IgD-negative memory B cell (primary cell): ENCODE results near the gene PRSS27. TPM values are rescaled to one million over a fixed set of nuclear protein-coding genes. Genes with fewer than 3 reads are reported as not detected.
"Not testable (repeated sequence)": the region's sequence is repeated elsewhere in the genome, so short reads cannot be mapped to it uniquely, and the experiment has no call there.

Source experiments
- H3K27ac Mint-ChIP-seq, 3 donors: one replicate each; pipeline ENCODE4 v1.8.0; 2020 to 2022; ENCODE audit warnings: mild to moderate bottlenecking in 3 of 3, mixed read lengths in 3 of 3, moderate library complexity in 1 of 3
- H3K27me3 Mint-ChIP-seq: one replicate; pipeline ENCODE4 v1.8.0; 2021; ENCODE audit warnings: mixed read lengths
- H3K36me3 Mint-ChIP-seq: one replicate; pipeline ENCODE4 v1.8.0; 2020; ENCODE audit warnings: mild to moderate bottlenecking, mixed read lengths
- H3K4me1 Mint-ChIP-seq, 3 donors: one replicate each; pipeline ENCODE4 v1.8.0; 2020 to 2022; ENCODE audit warnings: mixed read lengths in 3 of 3, mild to moderate bottlenecking in 1 of 3
- H3K4me3 Mint-ChIP-seq, 4 donors: one replicate each; pipeline ENCODE4 v1.8.0; 2020 to 2022; ENCODE audit warnings: mild to moderate bottlenecking in 4 of 4, mixed read lengths in 4 of 4, moderate library complexity in 3 of 4
- H3K9me3 Mint-ChIP-seq, 3 donors: one replicate each; pipeline ENCODE4 v1.8.0; 2020 to 2021; ENCODE audit warnings: mixed read lengths in 3 of 3, mild to moderate bottlenecking in 1 of 3
- polyA plus RNA-seq: library from polyadenylated mRNA; unstranded; fragments of 300-500 nt; fragmentation: Illumina TruSeq; gene quantifications from one replicate; pipeline ENCODE4 v1.2.3, GENCODE V29; 2021

The PRSS27 gene
- polyA plus RNA-seq, 1 donor from 2014 or later, result not detected

DNA sequence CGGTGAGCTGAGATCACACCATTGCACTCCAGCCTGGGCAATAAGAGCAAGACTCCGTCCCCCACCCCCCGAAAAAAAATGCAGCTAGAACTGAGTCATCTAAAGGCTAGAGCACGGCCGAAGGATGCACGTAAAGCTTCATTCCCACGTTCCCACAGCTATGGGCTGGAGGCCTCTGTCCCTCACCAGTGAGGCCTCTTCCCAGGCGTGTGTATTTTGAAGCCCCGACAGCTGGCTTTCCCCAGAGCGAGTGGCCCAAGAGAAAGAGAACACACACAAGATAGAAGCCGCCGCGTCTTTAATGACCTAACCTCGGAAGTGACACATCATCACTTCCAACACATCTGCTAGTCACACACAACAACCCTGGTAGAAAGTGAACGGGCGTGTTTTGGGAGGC, 44.3 kb downstream of the PRSS27 start:
- Mint-ChIP-seq H3K27me3 (no peaks in the 10 kb centered on the region), H3K9me3 (no peaks in the 10 kb centered on the region), H3K4me1 (peaks cover 0 to 10% (median 9%) of the 10 kb centered on the region in 3 donors), H3K27ac (peak overlapping the region in 1 of 3 donors; percentile 32), H3K36me3 (no peaks in the 10 kb centered on the region), H3K4me3 (peak overlapping the region in 2 of 4 donors; percentile 35 to 63)

GRCh38 chr16:2675021-2675420, 45.0 kb downstream of the PRSS27 start:
- Mint-ChIP-seq H3K4me1 (peaks cover 2 to 14% (median 11%) of the 10 kb centered on the region in 3 donors), H3K9me3 (no peaks in the 10 kb centered on the region), H3K27ac (peak overlapping the region in 1 of 3 donors; percentile 34), H3K27me3 (no peaks in the 10 kb centered on the region), H3K36me3 (no peaks in the 10 kb centered on the region), H3K4me3 (peak overlapping the region in 1 of 4 donors; percentile 35)

GRCh38 chr16:2673066-2673999, 46.7 kb downstream of the PRSS27 start:
- H3K36me3 Mint-ChIP-seq, result no peaks in the 10 kb centered on the region
- no peaks in the 10 kb centered on the region for H3K9me3 Mint-ChIP-seq
- H3K27ac Mint-ChIP-seq, result peak overlapping the region; percentile 43 to 94 (median 81)
- H3K27me3 Mint-ChIP-seq, result no peaks in the 10 kb centered on the region
- peaks cover 5 to 17% (median 13%) of the 10 kb centered on the region in 3 donors for H3K4me1 Mint-ChIP-seq
- peak overlapping the region; percentile 84 to 94 (median 93) for H3K4me3 Mint-ChIP-seq

DNA sequence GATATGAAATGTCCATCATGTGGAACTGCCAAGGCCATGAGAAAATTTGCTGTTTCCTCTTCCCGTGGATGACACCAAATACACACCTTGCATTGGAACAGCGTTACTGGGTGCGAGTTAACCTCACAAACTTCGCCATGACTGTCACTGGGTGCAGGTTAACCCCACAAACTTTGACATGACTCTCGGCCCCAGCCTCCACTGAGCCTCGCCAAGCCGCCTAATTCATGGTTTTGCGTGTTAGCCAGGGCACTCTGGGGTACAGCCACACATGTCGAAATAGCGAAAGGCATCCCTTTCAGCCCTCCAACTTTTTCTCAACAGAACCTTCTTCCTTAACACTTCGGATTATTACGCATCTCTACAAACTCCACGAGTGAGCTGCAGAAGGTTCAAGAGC, 48.3 kb downstream of the PRSS27 start:
- Mint-ChIP-seq H3K27ac (peak overlapping the region; percentile 39 to 85 (median 72)), H3K27me3 (no peaks in the 10 kb centered on the region), H3K4me3 (peak overlapping the region; percentile 21 to 84 (median 61)), H3K36me3 (no peaks in the 10 kb centered on the region), H3K9me3 (no peaks in the 10 kb centered on the region), H3K4me1 (peaks cover 5 to 17% (median 13%) of the 10 kb centered on the region in 3 donors)

GRCh38 chr16:2671193-2671592, 48.8 kb downstream of the PRSS27 start:
- H3K27ac Mint-ChIP-seq, result peak overlapping the region; percentile 71 to 85 (median 72)
- peak overlapping the region in 2 of 4 donors; percentile 49 to 84 for H3K4me3 Mint-ChIP-seq
- not testable (repeated sequence) for H3K9me3 Mint-ChIP-seq, H3K27me3 Mint-ChIP-seq, H3K36me3 Mint-ChIP-seq
- H3K4me1 Mint-ChIP-seq, result peaks cover 5 to 17% (median 13%) of the 10 kb centered on the region in 3 donors

- H3K36me3 Mint-ChIP-seq, H3K27me3 Mint-ChIP-seq, H3K9me3 Mint-ChIP-seq: not testable (repeated sequence)
- H3K4me1 Mint-ChIP-seq, result peaks cover 5 to 17% (median 13%) of the 10 kb centered on the region in 3 donors
- peak overlapping the region in 2 of 3 donors; percentile 36 to 92 for H3K27ac Mint-ChIP-seq
- peak overlapping the region in 2 of 4 donors; percentile 61 to 82 for H3K4me3 Mint-ChIP-seq
Measured at GRCh38 chr16:2670017-2670416, 50.0 kb downstream of the PRSS27 start.

GRCh38 chr16:2669587-2669986, 50.4 kb downstream of the PRSS27 start:
- Mint-ChIP-seq H3K4me1 (peaks cover 5 to 17% (median 13%) of the 10 kb centered on the region in 3 donors), H3K4me3 (peak overlapping the region in 1 of 4 donors; percentile 60), H3K27ac (peak overlapping the region in 2 of 3 donors; percentile 36 to 92)
- not testable (repeated sequence) for H3K9me3 Mint-ChIP-seq, H3K27me3 Mint-ChIP-seq, H3K36me3 Mint-ChIP-seq

DNA sequence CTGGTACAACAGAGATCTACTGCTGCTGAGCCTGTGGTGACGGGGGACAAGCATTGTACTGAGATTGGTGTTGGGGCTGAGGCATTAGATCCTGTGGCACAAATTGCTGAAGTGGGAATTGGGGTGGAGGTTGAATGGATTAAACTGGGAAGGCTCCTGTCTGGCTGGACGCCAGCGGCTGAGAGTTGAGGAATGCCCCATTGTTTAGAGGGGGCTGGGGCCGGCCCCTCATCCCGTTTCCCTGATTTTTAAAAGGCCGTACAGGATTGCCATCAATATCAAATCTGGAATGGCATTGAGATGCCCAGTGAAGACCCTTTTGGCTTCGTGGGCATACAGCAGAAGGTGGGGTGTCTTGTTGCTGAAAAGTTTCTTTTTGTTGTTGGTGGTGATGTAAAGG, 53.4 kb downstream of the PRSS27 start:
- H3K27ac Mint-ChIP-seq, H3K36me3 Mint-ChIP-seq, H3K9me3 Mint-ChIP-seq, H3K27me3 Mint-ChIP-seq: not testable (repeated sequence)
- peak overlapping the region in 1 of 4 donors; percentile 45 for H3K4me3 Mint-ChIP-seq
- peaks cover 5 to 15% (median 12%) of the 10 kb centered on the region in 3 donors for H3K4me1 Mint-ChIP-seq

- Mint-ChIP-seq H3K4me3 (no peak overlapping the region), H3K36me3 (no peaks in the 10 kb centered on the region), H3K27me3 (no peaks in the 10 kb centered on the region), H3K4me1 (peaks cover 9 to 20% (median 11%) of the 10 kb centered on the region in 3 donors), H3K27ac (no peak overlapping the region), H3K9me3 (no peaks in the 10 kb centered on the region)
Measured at GRCh38 chr16:2664574-2664982, 55.4 kb downstream of the PRSS27 start.

GRCh38 chr16:2663553-2664546, 56.2 kb downstream of the PRSS27 start:
- Mint-ChIP-seq H3K9me3 (no peaks in the 10 kb centered on the region), H3K4me3 (peak overlapping the region in 1 of 4 donors; percentile 42), H3K27me3 (no peaks in the 10 kb centered on the region), H3K4me1 (peaks cover 8 to 19% (median 11%) of the 10 kb centered on the region in 3 donors), H3K36me3 (no peaks in the 10 kb centered on the region), H3K27ac (peak overlapping the region; percentile 13 to 63 (median 33))

Other genes with a start within 250 kb of the PRSS27 start
- gene NTN3, start 248.9 kb downstream of the PRSS27 start, polyA plus RNA-seq, result not detected
- 3.3 TPM for gene TBC1D24, start 245.1 kb downstream of the PRSS27 start, polyA plus RNA-seq
- 105 TPM for gene ATP6V0C, start 206.3 kb downstream of the PRSS27 start, polyA plus RNA-seq
- gene AMDHD2, start 199.9 kb downstream of the PRSS27 start, polyA plus RNA-seq, result 22.2 TPM
- 6.2 TPM for gene CEMP1, start 188.8 kb downstream of the PRSS27 start, polyA plus RNA-seq
- 45.1 TPM for gene PDPK1, start 182.2 kb downstream of the PRSS27 start, polyA plus RNA-seq
- 24.9 TPM for gene KCTD5, start 37.7 kb downstream of the PRSS27 start, polyA plus RNA-seq
- gene SRRM2, start 32.4 kb upstream of the PRSS27 start, polyA plus RNA-seq, result 159 TPM
- 262 TPM for gene ELOB, start 57.1 kb upstream of the PRSS27 start, polyA plus RNA-seq
- gene PRSS33, start 67.3 kb upstream of the PRSS27 start, polyA plus RNA-seq, result not detected
- gene PRSS41, start 78.2 kb upstream of the PRSS27 start, polyA plus RNA-seq, result not detected
- 10.4 TPM for gene PRSS21, start 97.0 kb upstream of the PRSS27 start, polyA plus RNA-seq
- not detected for gene ZG16B, start 110.1 kb upstream of the PRSS27 start, polyA plus RNA-seq
- gene PRSS22, start 137.9 kb upstream of the PRSS27 start, polyA plus RNA-seq, result not detected
- 20.8 TPM for gene FLYWCH2, start 163.0 kb upstream of the PRSS27 start, polyA plus RNA-seq
- 14.8 TPM for gene FLYWCH1, start 191.7 kb upstream of the PRSS27 start, polyA plus RNA-seq
- 1.5 TPM for gene KREMEN2, start 244.1 kb upstream of the PRSS27 start, polyA plus RNA-seq
- gene PAQR4, start 249.1 kb upstream of the PRSS27 start, polyA plus RNA-seq, result 1.9 TPM